ENCODE results near the gene COG1.

The COG1 gene

GRCh38 chr17:73224237-73224636 lies 31.4 kb downstream of the COG1 start:
- Histone ChIP-seq H3K36me3 (ENCODE audit: insufficient read depth) (no peaks in the 10 kb centered on the region), H3K27ac (no peak overlapping the region), H3K4me2 (no peak overlapping the region), H3K79me2 (ENCODE audit: insufficient read depth, low read depth) (peaks cover 52% of the 10 kb centered on the region), H3K4me1 (ENCODE audit: low read depth, poor library complexity, severe bottlenecking) (peaks cover 32% of the 10 kb centered on the region), H3K4me3 (IDR thresholded peaks at IDR 0.05; ENCODE audit: insufficient read depth, low read depth, low read length) (no peak overlapping the region), H2AFZ (ENCODE audit: low read depth) (no peak overlapping the region), H3K9ac (no peak overlapping the region), H3K27me3 (ENCODE audit: insufficient read depth, low read depth) (no peaks in the 10 kb centered on the region), H4K20me1 (ENCODE audit: insufficient read depth) (peaks cover 12% of the 10 kb centered on the region; the same call in 1 of the 2 replicates)
- TF ChIP-seq CTCF (conservative IDR thresholded peaks at IDR 0.05; ENCODE audit: low read depth, low read length): no peak

GRCh38 chr17:73224663-73225305 lies 31.9 kb downstream of the COG1 start:
- Histone ChIP-seq H3K4me1 (ENCODE audit: low read depth, poor library complexity, severe bottlenecking) (peaks cover 36% of the 10 kb centered on the region), H3K27ac (no peak overlapping the region), H3K4me2 (no peak overlapping the region), H3K9ac (no peak overlapping the region), H3K4me3 (IDR thresholded peaks at IDR 0.05; ENCODE audit: insufficient read depth, low read depth, low read length) (no peak overlapping the region), H4K20me1 (ENCODE audit: insufficient read depth) (peaks cover 12% of the 10 kb centered on the region; the same call in 1 of the 2 replicates), H3K36me3 (ENCODE audit: insufficient read depth) (no peaks in the 10 kb centered on the region), H2AFZ (ENCODE audit: low read depth) (no peak overlapping the region), H3K27me3 (ENCODE audit: insufficient read depth, low read depth) (no peaks in the 10 kb centered on the region), H3K79me2 (ENCODE audit: insufficient read depth, low read depth) (peaks cover 54% of the 10 kb centered on the region)
- no peak for TF ChIP-seq CTCF (conservative IDR thresholded peaks at IDR 0.05; ENCODE audit: low read depth, low read length)

GRCh38 chr17:73226556-73227172 lies 33.8 kb downstream of the COG1 start:
- Histone ChIP-seq H3K4me3 (IDR thresholded peaks at IDR 0.05; ENCODE audit: insufficient read depth, low read depth, low read length) (no peak overlapping the region), H2AFZ (ENCODE audit: low read depth) (no peak overlapping the region), H3K79me2 (ENCODE audit: insufficient read depth, low read depth) (peaks cover 65% of the 10 kb centered on the region), H3K9ac (no peak overlapping the region), H4K20me1 (ENCODE audit: insufficient read depth) (peaks cover 12% of the 10 kb centered on the region; the same call in 1 of the 2 replicates), H3K27me3 (ENCODE audit: insufficient read depth, low read depth) (no peaks in the 10 kb centered on the region), H3K27ac (no peak overlapping the region), H3K36me3 (ENCODE audit: insufficient read depth) (no peaks in the 10 kb centered on the region), H3K4me2 (no peak overlapping the region), H3K4me1 (ENCODE audit: low read depth, poor library complexity, severe bottlenecking) (peaks cover 47% of the 10 kb centered on the region)
- TF ChIP-seq CTCF (conservative IDR thresholded peaks at IDR 0.05; ENCODE audit: low read depth, low read length): no peak

- Histone ChIP-seq H3K4me2 (no peak overlapping the region), H2AFZ (ENCODE audit: low read depth) (no peak overlapping the region), H3K36me3 (ENCODE audit: insufficient read depth) (no peaks in the 10 kb centered on the region), H3K27ac (no peak overlapping the region), H3K9ac (no peak overlapping the region), H3K79me2 (ENCODE audit: insufficient read depth, low read depth) (peaks cover 66% of the 10 kb centered on the region), H3K4me1 (ENCODE audit: low read depth, poor library complexity, severe bottlenecking) (peaks cover 44% of the 10 kb centered on the region), H4K20me1 (ENCODE audit: insufficient read depth) (peaks cover 12% of the 10 kb centered on the region; the same call in 1 of the 2 replicates), H3K27me3 (ENCODE audit: insufficient read depth, low read depth) (no peaks in the 10 kb centered on the region), H3K4me3 (IDR thresholded peaks at IDR 0.05; ENCODE audit: insufficient read depth, low read depth, low read length) (no peak overlapping the region)
- TF ChIP-seq CTCF (conservative IDR thresholded peaks at IDR 0.05; ENCODE audit: low read depth, low read length): no peak
Observed at GRCh38 chr17:73227379-73227778, 34.5 kb downstream of the COG1 start.

Measured in KMS-11 (cell line).